Measurements from ENCODE around the gene ARPC5L. TPM values are rescaled to one million over a fixed set of nuclear protein-coding genes. Genes with fewer than 3 reads are reported as not detected.

ARPC5L gene
- total and polyA plus RNA-seq, 9 of the 15 experiments (the other 6 are each of a cell fraction or from before 2014, with no cell fraction given), result 25.4 to 113 (median 63.8) TPM

GRCh38 chr9:124873664-124874063 is 11.7 kb downstream of the ARPC5L start:
- Histone ChIP-seq H3K27ac (ENCODE audit: extremely low read depth, low read depth, low read length) (no peak overlapping the region; the same call in 2 of the 3 replicates), H3K4me1 (replicated peaks in 1 of 2; ENCODE audit: control insufficient read depth in 2 of 2, insufficient read depth in 2 of 2, low read length in 2 of 2) (peaks cover 18 to 34% of the 10 kb centered on the region in 2 experiments; a peak in 4 of 5 replicates), H4K20me1 (replicated peaks; ENCODE audit: control insufficient read depth, insufficient read depth, low read length) (peaks cover 29% of the 10 kb centered on the region), H3K4me3 (no peak overlapping the region), H3K27me3 (ENCODE audit: control insufficient read depth in 2 of 2, insufficient read depth in 2 of 2, low read length in 2 of 2) (no peaks in the 10 kb centered on the region), H3K79me2 (ENCODE audit: control insufficient read depth, insufficient read depth, low read length) (peaks cover 70% of the 10 kb centered on the region), H2AFZ (ENCODE audit: low read depth, low read length) (no peak overlapping the region), H3K9me3 (replicated peaks; ENCODE audit: control insufficient read depth, insufficient read depth, low read depth, low read length) (no peaks in the 10 kb centered on the region), H3K36me3 (ENCODE audit: control insufficient read depth, insufficient read depth, low read length) (peaks cover 84% of the 10 kb centered on the region), H3K4me2 (ENCODE audit: insufficient read depth, low read length) (no peak overlapping the region), H3K9me1 (ENCODE audit: control insufficient read depth, insufficient read depth, low read length) (peaks cover 16% of the 10 kb centered on the region), H3K9ac (ENCODE audit: insufficient read depth in 1 of 2, low read depth in 2 of 2, low read length in 2 of 2) (peak overlapping the region in 1 of 2 experiments; percentile 14; a peak in 1 of 4 replicates)
- intact Hi-C loops (cut with micrococcal nuclease) (no loop called here), in situ Hi-C loops (cut with MboI) (no loop called here)
- ChIA-PET CTCF (ENCODE audit: low intra/inter-chr PET ratio) (no interaction called here), POLR2A (interaction anchor here (1.5 kb wide), 1 partner anchor 18 kb away, joined by 4 read pairs; no protein-coding TSS in a partner anchor)
- ATAC-seq (no peak), FAIRE-seq (no peak), DNase-seq (ENCODE audit: extremely low read depth in 1 of 4, low spot score in 3 of 4) (no peak)
- TF ChIP-seq RBFOX2 (IDR thresholded peaks at IDR 0.05; ENCODE audit: low read depth, low read length), result peak; percentile 69
- no peak for TF ChIP-seq BRD9 (IDR thresholded peaks at IDR 0.05; ENCODE audit: low read depth, partially characterized antibody)
- no peak for TF ChIP-seq DMBX1 (CRISPR knock-in tag; IDR thresholded peaks at IDR 0.05; ENCODE audit: borderline replicate concordance)
- TF ChIP-seq POLR2G (IDR thresholded peaks at IDR 0.05; ENCODE audit: low read depth, low read length), result peak; percentile 48
- 98% methylated on average over 14 of the region's 14 CpGs for WGBS (ENCODE audit: insufficient coverage, low coverage, missing lambda C conversion rate)
- no TSS peak for BruUV-seq (replicated peaks)

DNA sequence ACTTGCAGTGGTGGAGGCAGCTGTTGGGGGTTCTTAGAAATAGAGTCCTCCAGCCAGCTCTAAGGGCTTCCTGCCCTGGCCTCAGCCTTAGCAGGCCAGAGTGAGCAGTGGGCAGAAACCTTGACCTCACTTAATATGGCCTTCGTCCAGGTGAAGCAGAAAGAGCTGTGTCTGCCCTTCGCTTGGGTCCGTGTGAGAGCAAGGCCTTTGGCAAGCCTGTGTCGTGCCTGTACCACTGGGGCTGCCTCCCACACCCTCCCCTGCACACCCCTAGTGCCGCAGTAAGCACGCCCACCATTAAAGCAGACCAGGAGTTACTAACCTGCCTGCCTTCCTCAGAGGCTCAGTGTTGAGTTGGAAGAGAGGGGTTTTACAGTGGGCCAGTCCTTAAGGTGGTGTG is 13.6 kb downstream of the ARPC5L start:
- in situ Hi-C loops (cut with MboI) (no loop called here), intact Hi-C loops (cut with micrococcal nuclease) (no loop called here)
- H3K27ac ChIP-seq (ENCODE audit: extremely low read depth, low read depth, low read length), result no peak overlapping the region
- POLR2A ChIA-PET, result interaction anchor here (0.8 to 4.0 kb wide), 2 partner anchors 13 to 66 kb away, joined by 4 to 30 read pairs; partner anchors contain the start of genes ARPC5L, GOLGA1 and RPL35
- H3K36me3 ChIP-seq (ENCODE audit: control insufficient read depth, insufficient read depth, low read length), result peaks cover 92% of the 10 kb centered on the region
- H3K4me1 ChIP-seq (replicated peaks in 1 of 2; ENCODE audit: control insufficient read depth in 2 of 2, insufficient read depth in 2 of 2, low read length in 2 of 2), result peaks cover 15 to 19% of the 10 kb centered on the region in 2 experiments; a peak in 4 of 5 replicates
- ATAC-seq (no peak), FAIRE-seq (no peak), DNase-seq (ENCODE audit: extremely low read depth in 1 of 4, low spot score in 3 of 4) (no peak)
- H3K9ac ChIP-seq (ENCODE audit: insufficient read depth in 1 of 2, low read depth in 2 of 2, low read length in 2 of 2), result peak overlapping the region in 1 of 2 experiments; percentile 46; a peak in 1 of 4 replicates
- no peaks in the 10 kb centered on the region for H3K9me3 ChIP-seq (replicated peaks; ENCODE audit: control insufficient read depth, insufficient read depth, low read depth, low read length)
- peaks cover 25% of the 10 kb centered on the region for H4K20me1 ChIP-seq (replicated peaks; ENCODE audit: control insufficient read depth, insufficient read depth, low read length)
- no TSS peak for BruUV-seq (replicated peaks)
- no peaks in the 10 kb centered on the region for H3K27me3 ChIP-seq (ENCODE audit: control insufficient read depth in 2 of 2, insufficient read depth in 2 of 2, low read length in 2 of 2)
- 92% methylated on average over 6 of the region's 6 CpGs for WGBS (ENCODE audit: insufficient coverage, low coverage, missing lambda C conversion rate)
- H3K9me1 ChIP-seq (ENCODE audit: control insufficient read depth, insufficient read depth, low read length), result peaks cover 15% of the 10 kb centered on the region
- H3K4me3 ChIP-seq, result no peak overlapping the region
- peaks cover 53% of the 10 kb centered on the region for H3K79me2 ChIP-seq (ENCODE audit: control insufficient read depth, insufficient read depth, low read length)
- CTCF ChIA-PET (ENCODE audit: low intra/inter-chr PET ratio), result no interaction called here
- no peak overlapping the region for H3K4me2 ChIP-seq (ENCODE audit: insufficient read depth, low read length)
- peak; percentile 39 for TF ChIP-seq POLR2G (IDR thresholded peaks at IDR 0.05; ENCODE audit: low read depth, low read length)
- no peak for TF ChIP-seq ARID1B (IDR thresholded peaks at IDR 0.05)
- TF ChIP-seq RFX7 (CRISPR knock-in tag; IDR thresholded peaks at IDR 0.05), result no peak
- H2AFZ ChIP-seq (ENCODE audit: low read depth, low read length), result no peak overlapping the region
